ENCODE data around the gene AP1S1.
"Not testable (repeated sequence)": the region's sequence is repeated elsewhere in the genome, so short reads cannot be mapped to it uniquely, and the experiment has no call there.

Gene AP1S1

DNA sequence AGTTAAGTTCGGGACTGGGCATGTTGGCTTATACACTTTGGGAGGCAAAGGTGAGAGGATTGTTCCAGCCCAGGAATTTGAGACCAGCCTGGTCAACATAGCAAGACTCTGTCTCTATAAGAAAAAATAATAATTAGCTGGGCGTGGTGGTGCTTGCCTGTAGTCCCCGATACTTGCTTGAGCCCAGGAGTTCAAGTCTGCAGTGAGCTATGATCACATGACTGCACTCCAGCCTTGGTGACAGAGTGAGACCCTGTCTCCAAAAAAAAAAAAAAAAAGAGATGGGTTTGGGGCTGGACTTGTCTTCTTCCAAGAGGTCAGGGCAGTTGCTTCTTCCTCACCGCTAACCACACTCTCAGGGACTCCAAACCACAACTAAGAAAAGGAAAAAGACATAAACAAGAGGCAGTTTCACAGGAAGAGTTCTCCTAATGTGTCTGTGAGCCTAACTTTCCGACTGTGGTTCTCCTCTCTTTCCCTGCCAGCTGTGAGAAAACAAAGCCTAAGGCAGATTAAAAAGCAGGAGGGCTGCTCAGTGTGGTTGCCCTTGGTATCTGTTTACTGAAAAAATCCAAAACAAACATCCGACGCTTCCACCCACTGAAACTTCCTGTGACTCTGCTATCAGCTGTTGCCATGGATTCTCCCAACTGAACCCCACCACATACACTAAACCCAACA is 29.8 kb upstream of the AP1S1 start:
- Histone ChIP-seq H3K36me3 (ENCODE audit: control insufficient read depth, insufficient read depth, low read length) (no peaks in the 10 kb centered on the region), H3K9me3 (ENCODE audit: control insufficient read depth, insufficient read depth, low read length) (no peaks in the 10 kb centered on the region), H3K27ac (ENCODE audit: low read length) (no peak overlapping the region), H3K4me1 (ENCODE audit: control insufficient read depth, insufficient read depth, low read length) (peaks cover 9% of the 10 kb centered on the region), H3K4me3 (ENCODE audit: low read length) (no peak overlapping the region), H3K27me3 (ENCODE audit: control insufficient read depth, insufficient read depth, low read length) (no peaks in the 10 kb centered on the region)
- DNase-seq (ENCODE audit: low read depth, low spot score), result no peak
- no CpG with 5 or more reads among the region's 7 CpGs for WGBS (ENCODE audit: insufficient coverage, insufficient read length)

DNA sequence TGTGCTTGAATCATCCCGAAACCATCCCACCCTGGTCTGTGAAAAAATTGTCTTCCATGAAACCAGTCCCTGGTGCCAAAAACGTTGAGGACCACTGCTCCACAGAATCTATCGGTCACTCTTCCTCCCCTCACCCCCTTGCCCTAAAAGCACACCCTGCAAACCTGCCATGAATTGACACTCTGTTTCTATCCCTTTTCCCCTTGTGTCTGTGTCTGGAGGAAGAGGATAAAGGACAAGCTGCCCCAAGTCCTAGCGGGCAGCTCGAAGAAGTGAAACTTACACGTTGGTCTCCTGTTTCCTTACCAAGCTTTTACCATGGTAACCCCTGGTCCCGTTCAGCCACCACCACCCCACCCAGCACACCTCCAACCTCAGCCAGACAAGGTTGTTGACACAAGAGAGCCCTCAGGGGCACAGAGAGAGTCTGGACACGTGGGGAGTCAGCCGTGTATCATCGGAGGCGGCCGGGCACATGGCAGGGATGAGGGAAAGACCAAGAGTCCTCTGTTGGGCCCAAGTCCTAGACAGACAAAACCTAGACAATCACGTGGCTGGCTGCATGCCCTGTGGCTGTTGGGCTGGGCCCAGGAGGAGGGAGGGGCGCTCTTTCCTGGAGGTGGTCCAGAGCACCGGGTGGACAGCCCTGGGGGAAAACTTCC is 28.2 kb upstream of the AP1S1 start:
- Histone ChIP-seq H3K4me1 (ENCODE audit: control insufficient read depth, insufficient read depth, low read length) (peaks cover 7% of the 10 kb centered on the region), H3K4me3 (ENCODE audit: low read length) (no peak overlapping the region), H3K36me3 (ENCODE audit: control insufficient read depth, insufficient read depth, low read length) (no peaks in the 10 kb centered on the region), H3K27me3 (ENCODE audit: control insufficient read depth, insufficient read depth, low read length) (no peaks in the 10 kb centered on the region), H3K27ac (ENCODE audit: low read length) (no peak overlapping the region), H3K9me3 (ENCODE audit: control insufficient read depth, insufficient read depth, low read length) (no peaks in the 10 kb centered on the region)
- DNase-seq (ENCODE audit: low read depth, low spot score), result no peak
- WGBS (ENCODE audit: insufficient coverage, insufficient read length), result no CpG with 5 or more reads among the region's 15 CpGs

DNA sequence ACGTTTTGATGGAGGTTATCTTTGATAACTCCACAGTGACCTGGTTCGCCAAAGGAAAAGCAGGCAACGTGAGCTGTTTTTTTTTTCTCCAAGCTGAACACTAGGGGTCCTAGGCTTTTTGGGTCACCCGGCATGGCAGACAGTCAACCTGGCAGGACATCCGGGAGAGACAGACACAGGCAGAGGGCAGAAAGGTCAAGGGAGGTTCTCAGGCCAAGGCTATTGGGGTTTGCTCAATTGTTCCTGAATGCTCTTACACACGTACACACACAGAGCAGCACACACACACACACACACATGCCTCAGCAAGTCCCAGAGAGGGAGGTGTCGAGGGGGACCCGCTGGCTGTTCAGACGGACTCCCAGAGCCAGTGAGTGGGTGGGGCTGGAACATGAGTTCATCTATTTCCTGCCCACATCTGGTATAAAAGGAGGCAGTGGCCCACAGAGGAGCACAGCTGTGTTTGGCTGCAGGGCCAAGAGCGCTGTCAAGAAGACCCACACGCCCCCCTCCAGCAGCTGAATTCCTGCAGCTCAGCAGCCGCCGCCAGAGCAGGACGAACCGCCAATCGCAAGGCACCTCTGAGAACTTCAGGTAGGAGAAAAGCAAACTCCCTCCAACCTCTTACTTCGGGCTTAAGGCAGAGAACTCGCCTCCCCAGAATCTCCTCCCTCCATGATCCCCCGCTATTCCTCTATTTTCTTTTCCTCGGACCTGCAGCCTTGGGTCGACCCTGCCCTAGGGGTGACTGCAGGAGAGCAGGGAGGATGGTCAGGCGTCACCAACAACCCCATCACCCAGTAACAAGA is 27.4 kb upstream of the AP1S1 start, which contains the start of gene SERPINE1:
Gene SERPINE1, plus strand, starts transcription at position 454 of the 809 bp plus-strand sequence. CDS start 1,290 bp downstream, outside the sequence.
- H3K27ac ChIP-seq (ENCODE audit: low read length), result no peak within 1 kb of the TSS
- no peaks in the 10 kb centered on the region for H3K9me3 ChIP-seq (ENCODE audit: control insufficient read depth, insufficient read depth, low read length)
- no peaks in the 10 kb centered on the region for H3K27me3 ChIP-seq (ENCODE audit: control insufficient read depth, insufficient read depth, low read length)
- no peak for DNase-seq (ENCODE audit: low read depth, low spot score)
- H3K4me3 ChIP-seq (ENCODE audit: low read length), result no peak within 1 kb of the TSS
- H3K36me3 ChIP-seq (ENCODE audit: control insufficient read depth, insufficient read depth, low read length), result no peaks in the 10 kb centered on the region
- peaks cover 7% of the 10 kb centered on the region for H3K4me1 ChIP-seq (ENCODE audit: control insufficient read depth, insufficient read depth, low read length)
- no CpG with 5 or more reads among the region's 22 CpGs for WGBS (ENCODE audit: insufficient coverage, insufficient read length)

DNA sequence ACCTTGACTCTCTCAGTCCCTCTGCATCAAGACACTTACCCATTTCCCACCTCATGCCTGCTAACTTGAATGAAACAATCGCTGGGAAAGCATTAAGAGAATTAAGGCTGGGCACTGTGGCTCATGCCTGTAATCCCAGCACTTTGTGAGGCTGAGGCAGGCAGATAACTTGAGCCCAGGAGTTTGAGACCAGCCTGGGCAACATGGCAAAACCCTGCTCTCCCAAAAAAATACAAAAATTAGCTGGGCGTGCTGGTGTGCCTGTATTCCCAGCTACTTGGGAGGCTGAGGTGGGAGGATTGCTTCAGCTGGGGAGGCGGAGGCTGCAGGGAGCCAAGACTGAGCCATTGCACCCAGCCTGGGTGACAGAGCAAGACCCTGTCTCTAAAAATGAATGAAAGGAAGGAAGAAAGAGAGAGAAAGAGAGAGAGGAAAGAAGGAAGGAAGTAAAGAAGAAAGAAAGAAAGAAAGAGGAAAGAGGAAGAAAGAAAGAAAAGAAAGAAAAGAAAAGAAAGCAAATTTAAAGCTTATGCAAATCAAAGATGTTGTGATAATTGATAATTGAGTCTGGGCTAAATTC is 26.7 kb upstream of the AP1S1 start:
- DNase-seq (ENCODE audit: low read depth, low spot score), result no peak
- H3K27me3 ChIP-seq (ENCODE audit: control insufficient read depth, insufficient read depth, low read length), result no peaks in the 10 kb centered on the region
- no peaks in the 10 kb centered on the region for H3K36me3 ChIP-seq (ENCODE audit: control insufficient read depth, insufficient read depth, low read length)
- no peak overlapping the region for H3K27ac ChIP-seq (ENCODE audit: low read length)
- WGBS (ENCODE audit: insufficient coverage, insufficient read length), result no CpG with 5 or more reads among the region's 3 CpGs
- no peak overlapping the region for H3K4me3 ChIP-seq (ENCODE audit: low read length)
- peaks cover 5% of the 10 kb centered on the region for H3K4me1 ChIP-seq (ENCODE audit: control insufficient read depth, insufficient read depth, low read length)
- no peaks in the 10 kb centered on the region for H3K9me3 ChIP-seq (ENCODE audit: control insufficient read depth, insufficient read depth, low read length)

DNA sequence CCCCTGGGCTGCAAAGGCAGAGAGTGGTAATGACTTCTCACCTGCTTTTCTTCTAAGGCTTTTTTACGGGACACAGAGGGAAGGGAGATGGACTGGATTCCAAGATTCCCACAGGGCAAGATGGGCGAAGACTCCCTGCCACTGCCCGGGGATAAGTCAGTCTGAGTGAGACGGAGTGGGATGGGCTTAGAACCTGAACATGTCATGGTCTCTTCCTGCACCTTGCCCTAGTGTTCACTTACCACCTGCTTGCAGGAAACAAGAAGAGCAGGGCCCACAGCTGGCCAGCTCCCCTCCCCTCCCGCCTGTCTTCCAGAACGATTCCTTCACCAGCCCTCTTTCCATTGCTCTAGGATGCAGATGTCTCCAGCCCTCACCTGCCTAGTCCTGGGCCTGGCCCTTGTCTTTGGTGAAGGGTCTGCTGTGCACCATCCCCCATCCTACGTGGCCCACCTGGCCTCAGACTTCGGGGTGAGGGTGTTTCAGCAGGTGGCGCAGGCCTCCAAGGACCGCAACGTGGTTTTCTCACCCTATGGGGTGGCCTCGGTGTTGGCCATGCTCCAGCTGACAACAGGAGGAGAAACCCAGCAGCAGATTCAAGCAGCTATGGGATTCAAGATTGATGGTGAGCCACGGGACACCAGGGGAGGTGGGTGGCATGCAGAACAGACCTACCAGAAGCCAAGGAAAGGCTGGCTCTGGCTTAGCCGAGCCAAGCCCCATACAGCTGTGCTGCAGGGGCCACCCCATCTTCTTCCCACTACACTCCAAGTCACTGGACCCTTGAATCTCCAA is 26.0 kb upstream of the AP1S1 start:
- WGBS (ENCODE audit: insufficient coverage, insufficient read length), result no CpG with 5 or more reads among the region's 14 CpGs
- Histone ChIP-seq H3K27ac (ENCODE audit: low read length) (no peak overlapping the region), H3K36me3 (ENCODE audit: control insufficient read depth, insufficient read depth, low read length) (no peaks in the 10 kb centered on the region), H3K9me3 (ENCODE audit: control insufficient read depth, insufficient read depth, low read length) (no peaks in the 10 kb centered on the region), H3K4me3 (ENCODE audit: low read length) (no peak overlapping the region), H3K27me3 (ENCODE audit: control insufficient read depth, insufficient read depth, low read length) (no peaks in the 10 kb centered on the region), H3K4me1 (ENCODE audit: control insufficient read depth, insufficient read depth, low read length) (peaks cover 5% of the 10 kb centered on the region)
- DNase-seq (ENCODE audit: low read depth, low spot score), result no peak

DNA sequence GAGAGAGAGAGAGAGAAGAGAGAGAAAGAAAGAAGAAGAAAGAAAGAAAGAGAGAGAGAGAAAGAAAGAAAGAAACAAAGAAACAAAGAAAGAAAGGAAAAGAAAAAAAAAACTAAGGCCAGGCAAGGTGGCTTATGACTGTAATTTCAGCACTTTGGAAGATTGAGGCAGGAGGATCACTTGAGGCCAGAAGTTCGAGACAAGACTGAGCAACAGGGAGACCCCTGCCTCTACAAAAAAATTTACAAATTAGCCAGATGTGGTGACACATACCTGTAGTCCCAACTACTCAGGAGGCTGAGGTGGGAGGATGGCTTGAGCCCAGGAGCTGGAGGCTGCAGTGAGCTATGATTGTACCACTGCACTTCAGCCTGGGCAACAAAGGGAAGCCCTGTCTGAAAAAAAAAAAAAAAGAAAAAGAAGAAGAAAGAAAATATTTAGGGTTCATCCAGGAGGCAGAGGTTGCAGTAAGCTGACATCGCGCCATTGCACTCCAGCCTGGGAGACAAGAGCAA is 24.6 kb upstream of the AP1S1 start:
- Histone ChIP-seq H3K4me1 (ENCODE audit: control insufficient read depth, insufficient read depth, low read length) (peaks cover 7% of the 10 kb centered on the region), H3K9me3 (ENCODE audit: control insufficient read depth, insufficient read depth, low read length) (no peaks in the 10 kb centered on the region), H3K27ac (ENCODE audit: low read length) (no peak overlapping the region), H3K36me3 (ENCODE audit: control insufficient read depth, insufficient read depth, low read length) (no peaks in the 10 kb centered on the region), H3K27me3 (ENCODE audit: control insufficient read depth, insufficient read depth, low read length) (no peaks in the 10 kb centered on the region), H3K4me3 (ENCODE audit: low read length) (no peak overlapping the region)
- DNase-seq (ENCODE audit: low read depth, low spot score), result no peak
- WGBS (ENCODE audit: insufficient coverage, insufficient read length), result no CpG with 5 or more reads among the region's 3 CpGs

DNA sequence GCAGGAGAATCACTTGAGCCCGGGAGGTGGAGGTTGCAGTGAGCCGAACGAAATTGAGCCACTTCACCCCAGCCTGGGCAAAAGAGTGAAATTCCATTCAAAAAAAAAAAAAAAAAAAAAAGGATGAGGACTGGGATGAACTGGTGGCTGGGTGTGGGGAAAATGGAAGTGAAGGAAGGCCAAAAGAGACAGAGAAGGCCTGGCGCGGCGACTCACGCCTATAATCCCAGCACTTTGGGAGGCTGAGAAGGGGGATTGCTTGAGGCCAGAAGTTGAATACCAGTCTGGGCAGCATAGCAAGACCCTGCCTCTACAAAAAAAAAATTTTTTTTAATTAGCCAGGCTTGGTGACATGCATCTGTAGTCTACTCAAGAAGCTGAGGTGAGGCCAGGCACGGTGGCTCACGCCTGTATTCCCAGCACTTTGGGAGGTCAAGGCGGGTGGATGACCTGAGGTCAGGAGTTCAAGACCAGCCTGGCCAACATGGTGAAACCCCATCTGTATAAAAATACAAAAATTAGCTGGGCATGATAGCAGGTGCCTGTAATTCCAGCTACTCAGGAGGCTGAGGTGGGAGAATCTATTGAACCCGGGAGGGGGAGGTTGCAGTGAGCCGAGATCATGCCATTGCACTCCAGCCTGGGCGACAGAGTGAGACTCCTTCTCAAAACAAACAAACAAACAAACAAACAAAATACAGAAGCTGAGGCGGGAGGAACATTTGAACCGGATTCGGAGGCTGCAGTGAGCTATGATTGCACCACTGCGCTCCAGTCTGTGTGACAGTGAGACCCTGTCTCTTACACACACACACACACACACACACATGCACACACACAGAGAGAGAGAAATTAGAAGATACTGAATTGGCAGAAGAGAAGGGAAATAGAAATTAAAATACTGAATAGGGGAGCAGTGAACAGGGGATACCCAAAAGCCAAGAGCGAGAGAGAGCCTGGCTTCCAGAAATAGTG is 21.4 kb upstream of the AP1S1 start:
- H3K27me3 ChIP-seq (ENCODE audit: control insufficient read depth, insufficient read depth, low read length); H3K27ac ChIP-seq (ENCODE audit: low read length): not testable (repeated sequence)
- no CpG with 5 or more reads among the region's 18 CpGs for WGBS (ENCODE audit: insufficient coverage, insufficient read length)

DNA sequence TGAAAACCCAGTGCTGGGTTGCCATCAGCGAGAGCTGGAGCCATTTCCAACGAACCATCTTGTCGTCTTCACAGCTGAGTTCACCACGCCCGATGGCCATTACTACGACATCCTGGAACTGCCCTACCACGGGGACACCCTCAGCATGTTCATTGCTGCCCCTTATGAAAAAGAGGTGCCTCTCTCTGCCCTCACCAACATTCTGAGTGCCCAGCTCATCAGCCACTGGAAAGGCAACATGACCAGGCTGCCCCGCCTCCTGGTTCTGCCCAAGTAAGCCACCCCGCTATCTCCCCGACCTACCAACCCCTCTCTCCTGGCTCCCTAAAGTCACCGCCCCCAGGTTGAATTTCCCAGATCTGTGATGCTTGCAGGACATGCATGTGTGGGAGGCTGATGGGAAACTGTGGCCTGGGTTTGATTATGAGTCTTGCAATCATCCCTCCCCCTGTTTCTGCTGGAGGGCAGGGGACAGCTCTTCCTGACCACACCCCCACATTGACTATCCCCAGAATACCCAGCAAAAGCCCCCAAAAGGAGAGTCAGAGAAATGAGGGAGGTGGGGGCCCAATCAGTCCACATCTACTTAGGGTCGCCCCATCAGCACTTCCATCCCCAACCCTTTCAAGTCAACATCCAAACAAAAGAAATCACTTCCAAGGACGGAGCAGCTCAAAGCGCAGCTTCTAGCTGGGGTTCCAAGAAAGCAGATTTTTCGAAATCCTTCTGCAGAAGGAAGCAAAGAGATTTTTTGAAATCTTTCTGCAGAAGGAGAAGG is 20.5 kb upstream of the AP1S1 start:
- no CpG with 5 or more reads among the region's 15 CpGs for WGBS (ENCODE audit: insufficient coverage, insufficient read length)
- Histone ChIP-seq H3K9me3 (ENCODE audit: control insufficient read depth, insufficient read depth, low read length) (no peaks in the 10 kb centered on the region), H3K4me3 (ENCODE audit: low read length) (no peak overlapping the region), H3K27ac (ENCODE audit: low read length) (no peak overlapping the region), H3K36me3 (ENCODE audit: control insufficient read depth, insufficient read depth, low read length) (no peaks in the 10 kb centered on the region), H3K4me1 (ENCODE audit: control insufficient read depth, insufficient read depth, low read length) (peaks cover 1% of the 10 kb centered on the region; the same call in 1 of the 2 replicates), H3K27me3 (ENCODE audit: control insufficient read depth, insufficient read depth, low read length) (no peaks in the 10 kb centered on the region)
- no peak for DNase-seq (ENCODE audit: low read depth, low spot score)

More for the DNA sequence above, 21.4 kb upstream of the AP1S1 start:
- not testable (repeated sequence) for H3K9me3 ChIP-seq (ENCODE audit: control insufficient read depth, insufficient read depth, low read length); H3K4me1 ChIP-seq (ENCODE audit: control insufficient read depth, insufficient read depth, low read length); H3K36me3 ChIP-seq (ENCODE audit: control insufficient read depth, insufficient read depth, low read length); DNase-seq (ENCODE audit: low read depth, low spot score); H3K4me3 ChIP-seq (ENCODE audit: low read length)
